Loucy (cell line): ENCODE data around the gene ZNF585A.
A peak's percentile ranks its signal among the peaks of the same experiment; 100 is the strongest.

Source experiments
- H2AFZ ChIP-seq: fragments of 200-600 bp; sonication (generic); 2 replicates; pipeline ENCODE4 v1.6.0; 2016; ENCODE audit warnings: antibody characterized with exemption, mild to moderate bottlenecking, low read length, moderate library complexity
- H3F3A ChIP-seq: fragments of 200-600 bp; 2 replicates; pipeline ENCODE4 v1.6.0; 2016; ENCODE audit warnings: antibody characterized with exemption, low read depth, mild to moderate bottlenecking
- H3K27me3 ChIP-seq: fragments of 200-600 bp; sonication (generic); 2 replicates; pipeline ENCODE4 v1.6.1; 2014; ENCODE audit warnings: low read length, mild to moderate bottlenecking; ENCODE audit not compliant: insufficient read depth, poor library complexity, severe bottlenecking
- H3K36me3 ChIP-seq: fragments of 200-600 bp; sonication (generic); 2 replicates; pipeline ENCODE4 v1.6.1; 2016; ENCODE audit warnings: low read length; ENCODE audit not compliant: insufficient read depth
- H3K4me1 ChIP-seq: fragments of 200-600 bp; sonication (generic); 2 replicates; pipeline ENCODE4 v1.5.1; 2014; ENCODE audit warnings: low read length, mild to moderate bottlenecking; ENCODE audit not compliant: insufficient read depth, poor library complexity, severe bottlenecking
- H3K4me2 ChIP-seq: fragments of 200-600 bp; sonication (generic); 2 replicates; pipeline ENCODE4 v1.6.0; 2014; ENCODE audit warnings: antibody characterized with exemption, low read length, low read depth, mild to moderate bottlenecking; ENCODE audit not compliant: poor library complexity, severe bottlenecking
- H3K4me3 ChIP-seq: fragments of 200-600 bp; sonication (generic); 2 replicates; pipeline ENCODE4 v1.5.1; 2014; ENCODE audit warnings: low read length, mild to moderate bottlenecking, mixed read lengths; ENCODE audit not compliant: poor library complexity, severe bottlenecking
- H3K79me2 ChIP-seq: fragments of 200-600 bp; sonication (generic); 2 replicates; pipeline ENCODE4 v1.6.1; 2014; ENCODE audit warnings: low read length; ENCODE audit not compliant: insufficient read depth
- H3K9ac ChIP-seq: fragments of 200-600 bp; sonication (generic); 2 replicates; pipeline ENCODE4 v1.6.0; 2014; ENCODE audit warnings: mild to moderate bottlenecking, low read depth, low read length, moderate library complexity; ENCODE audit not compliant: poor library complexity, severe bottlenecking
- H3K9me2 ChIP-seq: fragments of 200-600 bp; sonication (generic); replicated peaks from 2 replicates; pipeline ENCODE4 v1.6.1; 2016; ENCODE audit warnings: low read depth, low read length, mixed read lengths
- H3K9me3 ChIP-seq: fragments of 200-600 bp; sonication (generic); 2 replicates; pipeline ENCODE4 v1.6.1; 2014; ENCODE audit warnings: mild to moderate bottlenecking, antibody characterized with exemption, low read length, low read depth; ENCODE audit not compliant: insufficient read depth
- H4K20me1 ChIP-seq: fragments of 200-600 bp; sonication (generic); 2 replicates; pipeline ENCODE4 v1.6.0; 2014; ENCODE audit warnings: antibody characterized with exemption, low read length, mild to moderate bottlenecking; ENCODE audit not compliant: insufficient read depth, poor library complexity, severe bottlenecking
- CTCF ChIP-seq: fragments of 200-600 bp; sonication (generic); conservative IDR thresholded peaks from 2 replicates; pipeline ENCODE4 v1.5.1; 2014; ENCODE audit warnings: mild to moderate bottlenecking, antibody characterized with exemption, low read length
- EZH2phosphoT487 ChIP-seq: fragments of 200-600 bp; IDR thresholded peaks from 2 replicates; pipeline ENCODE4 v1.6.1; 2018; ENCODE audit warnings: antibody characterized with exemption, mild to moderate bottlenecking, moderate library complexity, borderline replicate concordance

ZNF585A gene

GRCh38 chr19:37172368-37173366 is at the start of gene ZNF585A:
TSS of gene ZNF585A (minus strand) at chr19:37172695. CDS start at chr19:37169910, 2,785 bp downstream.
- Histone ChIP-seq H4K20me1 (no peaks in the 10 kb centered on the region), H3K4me1 (peaks cover 19% of the 10 kb centered on the region), H3F3A (no peaks in the 10 kb centered on the region), H3K36me3 (0 out of 2 replicates have a peak, but pooled peaks cover 6% of the 10 kb centered on the region), H3K4me2 (peak within 1 kb of the TSS; percentile 73), H3K27me3 (no peaks in the 10 kb centered on the region), H3K9me2 (no peaks in the 10 kb centered on the region), H3K9me3 (no peaks in the 10 kb centered on the region), H2AFZ (peak within 1 kb of the TSS; percentile 97), H3K9ac (peak within 1 kb of the TSS; percentile 83), H3K4me3 (peak within 1 kb of the TSS; percentile 93), H3K79me2 (peaks cover 10% of the 10 kb centered on the region; the same call in 1 of the 2 replicates)
- TF ChIP-seq CTCF, result no peak
- no peak for TF ChIP-seq EZH2phosphoT487

GRCh38 chr19:37221136-37221535 is 48.6 kb upstream of the ZNF585A start:
- Histone ChIP-seq H3K9me3 (no peaks in the 10 kb centered on the region), H3K9me2 (no peaks in the 10 kb centered on the region), H3K9ac (peak overlapping the region; percentile 53), H3K79me2 (peaks cover 29% of the 10 kb centered on the region), H2AFZ (no peak overlapping the region), H3K4me2 (peak overlapping the region; percentile 97), H3K36me3 (peaks cover 2% of the 10 kb centered on the region; the same call in 1 of the 2 replicates), H3K4me3 (peak overlapping the region; percentile 13), H3K4me1 (peaks cover 16% of the 10 kb centered on the region), H3K27me3 (no peaks in the 10 kb centered on the region), H3F3A (no peaks in the 10 kb centered on the region), H4K20me1 (no peaks in the 10 kb centered on the region)
- TF ChIP-seq CTCF, result no peak
- TF ChIP-seq EZH2phosphoT487, result no peak

GRCh38 chr19:37220383-37220782 is 47.9 kb upstream of the ZNF585A start:
- H3K4me3 ChIP-seq, result peak overlapping the region; percentile 97
- H3K79me2 ChIP-seq, result peaks cover 29% of the 10 kb centered on the region
- H2AFZ ChIP-seq, result no peak overlapping the region
- no peaks in the 10 kb centered on the region for H3K27me3 ChIP-seq
- H3K9ac ChIP-seq, result peak overlapping the region; percentile 53
- H3K36me3 ChIP-seq, result no peaks in the 10 kb centered on the region
- H3F3A ChIP-seq, result no peaks in the 10 kb centered on the region
- no peaks in the 10 kb centered on the region for H4K20me1 ChIP-seq
- no peaks in the 10 kb centered on the region for H3K9me2 ChIP-seq
- no peaks in the 10 kb centered on the region for H3K9me3 ChIP-seq
- TF ChIP-seq CTCF (no peak), EZH2phosphoT487 (no peak)
- peaks cover 16% of the 10 kb centered on the region for H3K4me1 ChIP-seq
- peak overlapping the region; percentile 97 for H3K4me2 ChIP-seq
